Measurements from ENCODE around the gene ZNF292. TPM values are rescaled to one million over a fixed set of nuclear protein-coding genes. Genes with fewer than 3 reads are reported as not detected.

Gene ZNF292
- total RNA-seq, 2 donors from 2014 or later = 31.5 to 46.8 TPM

- DNase-seq (ENCODE audit: low spot score) = no peak
- no peak for TF ChIP-seq CTCF (IDR thresholded peaks at IDR 0.05)
- peaks cover 10% of the 10 kb centered on the region for H3K36me3 ChIP-seq
- H3K27ac ChIP-seq = no peak overlapping the region
- H3K4me3 ChIP-seq = no peak overlapping the region
- H3K4me1 ChIP-seq (ENCODE audit: control insufficient read depth in 1 of 2, low read depth in 2 of 2) = no peaks in the 10 kb centered on the region
- H3K9me3 ChIP-seq = no peaks in the 10 kb centered on the region
- no peak for ATAC-seq (ENCODE audit: insufficient number of reproducible peaks, low FRiP score, low read depth)
- H3K27me3 ChIP-seq (replicated peaks; ENCODE audit: insufficient read depth) = no peaks in the 10 kb centered on the region
These were observed 85.9 kb downstream of the ZNF292 start for GRCh38 chr6:87241304-87241703.

GRCh38 chr6:87242311-87242710, 86.9 kb downstream of the ZNF292 start:
- Histone ChIP-seq H3K27ac (no peak overlapping the region), H3K4me3 (no peak overlapping the region), H3K9me3 (no peaks in the 10 kb centered on the region), H3K36me3 (peaks cover 20% of the 10 kb centered on the region), H3K4me1 (ENCODE audit: control insufficient read depth in 1 of 2, low read depth in 2 of 2) (no peaks in the 10 kb centered on the region), H3K27me3 (replicated peaks; ENCODE audit: insufficient read depth) (no peaks in the 10 kb centered on the region)
- no peak for TF ChIP-seq CTCF (IDR thresholded peaks at IDR 0.05)
- no peak for ATAC-seq (ENCODE audit: insufficient number of reproducible peaks, low FRiP score, low read depth)
- no peak for DNase-seq (ENCODE audit: low spot score)

DNA sequence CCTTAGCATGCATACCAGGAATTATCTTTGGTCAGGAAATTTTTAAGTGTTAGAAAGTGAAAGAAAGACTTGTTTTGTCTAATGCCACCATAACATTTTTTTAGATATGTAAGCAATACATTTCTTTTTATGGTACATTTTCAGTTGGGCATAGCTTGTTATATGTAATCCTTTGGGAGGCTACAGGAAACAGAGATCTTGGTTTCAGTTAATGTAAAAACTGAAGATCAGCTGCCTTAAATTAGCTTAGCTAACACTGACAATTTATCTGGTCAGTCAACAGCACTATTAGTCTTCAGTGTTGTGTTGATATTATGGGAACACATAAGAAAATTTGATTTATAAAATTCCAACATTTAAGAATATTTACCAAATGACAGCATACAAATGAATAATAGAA, 88.4 kb downstream of the ZNF292 start:
- no peaks in the 10 kb centered on the region for H3K9me3 ChIP-seq
- no peak for DNase-seq (ENCODE audit: low spot score)
- no peak for TF ChIP-seq CTCF (IDR thresholded peaks at IDR 0.05)
- H3K4me3 ChIP-seq = no peak overlapping the region
- no peaks in the 10 kb centered on the region for H3K4me1 ChIP-seq (ENCODE audit: control insufficient read depth in 1 of 2, low read depth in 2 of 2)
- peaks cover 29% of the 10 kb centered on the region for H3K36me3 ChIP-seq
- no peak for ATAC-seq (ENCODE audit: insufficient number of reproducible peaks, low FRiP score, low read depth)
- no peak overlapping the region for H3K27ac ChIP-seq
- no peaks in the 10 kb centered on the region for H3K27me3 ChIP-seq (replicated peaks; ENCODE audit: insufficient read depth)

DNA sequence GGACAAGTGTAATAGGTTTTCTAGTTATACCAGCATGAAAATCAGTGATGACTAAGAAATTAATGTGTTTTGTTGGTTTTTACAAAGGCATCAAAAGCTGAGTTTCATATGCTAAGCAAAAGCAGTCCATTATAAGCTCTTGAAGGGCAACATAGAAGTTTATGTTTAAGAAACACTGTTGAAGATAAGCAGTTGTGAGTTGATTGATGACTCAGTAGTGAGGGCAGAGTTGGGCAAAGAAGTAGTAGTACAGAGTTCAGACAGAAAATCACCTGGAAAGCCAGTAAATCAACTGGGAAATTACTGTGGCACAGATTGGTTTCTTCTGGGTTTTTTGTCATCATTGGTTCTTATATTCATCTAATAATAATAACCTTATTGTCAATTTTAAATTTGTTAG, 89.0 kb downstream of the ZNF292 start:
- no peaks in the 10 kb centered on the region for H3K27me3 ChIP-seq (replicated peaks; ENCODE audit: insufficient read depth)
- H3K9me3 ChIP-seq = no peaks in the 10 kb centered on the region
- DNase-seq (ENCODE audit: low spot score) = no peak
- no peak for TF ChIP-seq CTCF (IDR thresholded peaks at IDR 0.05)
- H3K4me1 ChIP-seq (ENCODE audit: control insufficient read depth in 1 of 2, low read depth in 2 of 2) = no peaks in the 10 kb centered on the region
- H3K27ac ChIP-seq = no peak overlapping the region
- no peak overlapping the region for H3K4me3 ChIP-seq
- no peak for ATAC-seq (ENCODE audit: insufficient number of reproducible peaks, low FRiP score, low read depth)
- H3K36me3 ChIP-seq = peaks cover 29% of the 10 kb centered on the region

DNA sequence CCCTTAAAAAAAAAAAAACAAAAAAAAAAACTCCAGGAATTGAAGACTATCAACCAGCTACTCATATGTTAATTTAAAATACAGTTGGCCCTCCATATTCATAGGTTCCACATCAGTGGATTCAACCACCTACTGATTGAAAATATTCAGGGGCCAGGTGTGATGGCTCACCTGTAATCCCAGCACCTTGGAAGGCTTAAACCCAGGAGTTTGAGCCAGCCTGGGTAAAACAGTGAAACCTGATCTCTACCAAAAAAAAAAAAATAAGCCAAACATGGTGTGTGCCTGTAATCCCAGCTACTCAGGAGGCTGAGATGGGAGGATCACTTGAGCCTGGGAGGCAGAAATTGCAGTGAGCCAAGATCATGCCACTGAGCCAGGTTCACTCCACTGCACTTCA, 94.7 kb downstream of the ZNF292 start:
- no peak for TF ChIP-seq CTCF (IDR thresholded peaks at IDR 0.05)
- Histone ChIP-seq H3K27ac (no peak overlapping the region), H3K4me3 (no peak overlapping the region), H3K27me3 (replicated peaks; ENCODE audit: insufficient read depth) (no peaks in the 10 kb centered on the region), H3K4me1 (ENCODE audit: control insufficient read depth in 1 of 2, low read depth in 2 of 2) (no peaks in the 10 kb centered on the region), H3K36me3 (peaks cover 32% of the 10 kb centered on the region), H3K9me3 (no peaks in the 10 kb centered on the region)
- no peak for DNase-seq (ENCODE audit: low spot score)
- no peak for ATAC-seq (ENCODE audit: insufficient number of reproducible peaks, low FRiP score, low read depth)

All from thoracic aorta (tissue), 2 donors.